Panc1 (cell line): ENCODE data around the gene TES. TPM values are rescaled to one million over a fixed set of nuclear protein-coding genes. Genes with fewer than 3 reads are reported as not detected.

Source experiments
- ATAC-seq: fragments of 200-7000 bp; cut with Tn5 transposase; 2 replicates; pipeline ENCODE4 v1.9.1; 2020; ENCODE audit warnings: mild to moderate bottlenecking, moderate library complexity
- BruUV-seq: library from RNA; stranded (reverse); fragments of 400-500 nt; replicated peaks from 2 replicates; lab custom pipeline; 2021; lab: Mats Ljungman, UMichigan
- CTCF ChIA-PET: fragments of 300-600 bp; sonication (Branson Sonifier 250); formaldehyde crosslinking; loops from one replicate; lab custom pipeline; 2022; ENCODE audit warnings: antibody characterized with exemption; lab: Charles Lee
- POLR2A ChIA-PET: fragments of 300-600 bp; sonication (Branson Sonifier 250); formaldehyde crosslinking; loops from one replicate; lab custom pipeline; 2022; ENCODE audit warnings: antibody characterized with exemption; lab: Charles Lee
- DNase-seq: peaks from one replicate; pipeline ENCODE4 v3.0.0-alpha.2; 2010; ENCODE audit warnings: low read depth, low spot score
- H3K27ac ChIP-seq: 2 replicates; pipeline ENCODE4 v1.5.1; 2011; ENCODE audit warnings: mild to moderate bottlenecking, low read length, inconsistent platforms
- H3K27me3 ChIP-seq: fragments of 200-500 bp; sonication (Bioruptor generic); 2 replicates; pipeline ENCODE4 v1.6.0; 2014; ENCODE audit warnings: low read length, inconsistent platforms; ENCODE audit not compliant: control insufficient read depth, insufficient read depth
- H3K36me3 ChIP-seq: fragments of 200-500 bp; sonication (Bioruptor generic); 2 replicates; pipeline ENCODE4 v1.5.1; 2014; ENCODE audit warnings: inconsistent platforms, mild to moderate bottlenecking, low read length, moderate library complexity; ENCODE audit not compliant: control insufficient read depth, insufficient read depth
- H3K4me1 ChIP-seq: 2 replicates; pipeline ENCODE4 v1.5.1; 2011; ENCODE audit warnings: inconsistent platforms, mild to moderate bottlenecking, low read length, moderate library complexity; ENCODE audit not compliant: control insufficient read depth, insufficient read depth
- H3K4me3 ChIP-seq, 2 experiments: 2 replicates each; pipeline ENCODE4 v1.5.1; 2011 to 2012; ENCODE audit warnings: low read depth in 2 of 2, low read length in 2 of 2, mild to moderate bottlenecking in 2 of 2, inconsistent platforms in 1 of 2, moderate library complexity in 1 of 2
- H3K9me3 ChIP-seq: fragments of 200-500 bp; sonication (Bioruptor generic); 2 replicates; pipeline ENCODE4 v1.5.1; 2014; ENCODE audit warnings: low read depth, mild to moderate bottlenecking, inconsistent platforms, low read length, moderate library complexity; ENCODE audit not compliant: control insufficient read depth, insufficient read depth
- CTCF ChIP-seq: fragments of 450-650 bp; IDR thresholded peaks from 2 replicates; pipeline ENCODE4 v1.5.1; 2017; ENCODE audit warnings: mild to moderate bottlenecking
- POLR2AphosphoS5 ChIP-seq: IDR thresholded peaks from 2 replicates; pipeline ENCODE4 v1.6.1; 2012; ENCODE audit warnings: mild to moderate bottlenecking, low read depth, low read length, moderate library complexity
- REST ChIP-seq, 2 experiments: IDR thresholded peaks; 2 replicates each; pipeline ENCODE4 v1.6.1; 2011 to 2012; ENCODE audit warnings: low read depth in 2 of 2, control low read depth in 1 of 2, low read length in 1 of 2, mild to moderate bottlenecking in 1 of 2, moderate library complexity in 1 of 2; ENCODE audit not compliant: insufficient read depth in 1 of 2
- SIN3A ChIP-seq: IDR thresholded peaks from 2 replicates; pipeline ENCODE4 v1.6.1; 2012; ENCODE audit warnings: low read depth, mild to moderate bottlenecking, low read length, moderate library complexity, borderline replicate concordance; ENCODE audit not compliant: insufficient read depth
- TCF7L2 ChIP-seq: IDR thresholded peaks from 2 replicates; pipeline ENCODE4 v1.6.1; 2011; ENCODE audit warnings: mild to moderate bottlenecking, low read depth, low read length, inconsistent platforms
- in situ Hi-C: cut with HindIII; loops from 2 replicates; pipeline ENCODE4 v1.10.0; 2016; ENCODE audit warnings: low sequenced_read_pairs, low pct_unique_long_range_greater_than_20kb
- intact Hi-C: fragments of 100-400 bp; cut with micrococcal nuclease; formaldehyde crosslinking; loops from one replicate; pipeline ENCODE4 v1.10.0; 2022; ENCODE audit not compliant: unreplicated experiment
- total RNA-seq: library from RNA; stranded (reverse); gene quantifications from one replicate; pipeline ENCODE4 v1.2.1, GENCODE V29; 2021; ENCODE audit not compliant: unreplicated experiment

TES gene
- total RNA-seq, 1 experiment from 2014 or later = 99.4 TPM

DNA sequence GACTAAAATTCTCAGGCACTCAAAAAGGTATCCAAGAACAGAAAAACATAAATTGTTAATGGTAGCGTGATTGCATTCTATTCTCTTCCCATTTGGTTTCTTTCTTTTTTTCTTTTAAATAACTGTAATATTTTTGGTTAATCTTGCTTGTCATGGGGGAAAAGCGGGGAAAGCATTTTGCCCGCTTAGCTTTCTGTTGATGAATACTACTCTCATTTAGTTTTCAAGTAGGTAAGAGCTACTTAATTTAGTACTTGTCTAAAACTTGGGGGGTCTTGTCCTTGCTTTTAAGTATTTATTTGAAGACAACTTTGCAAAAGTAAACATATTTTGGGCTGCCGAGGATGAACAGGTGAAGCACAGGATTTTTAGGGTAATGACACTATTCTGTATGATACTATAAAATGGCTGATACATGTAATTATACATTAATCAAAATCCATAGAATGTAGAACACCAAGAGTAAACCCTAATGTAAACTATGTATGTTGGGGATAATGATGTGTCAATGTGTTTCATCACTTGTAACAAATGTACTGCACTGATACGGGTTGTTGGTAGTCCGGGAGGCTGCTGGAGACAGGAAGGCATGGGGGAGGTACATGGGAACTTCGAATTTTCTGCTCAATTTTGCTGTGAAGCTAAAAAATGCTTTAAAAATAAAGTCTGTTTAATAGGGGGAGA is 1.7 kb downstream of the TES start:
- intact Hi-C loops = no loop called here
- DNase-seq = no peak
- ATAC-seq = no peak
- BruUV-seq = TSS peak; percentile 69
- Histone ChIP-seq H3K4me1 (peaks cover 57% of the 10 kb centered on the region), H3K36me3 (no peaks in the 10 kb centered on the region), H3K27ac (peak overlapping the region; percentile 90), H3K27me3 (no peaks in the 10 kb centered on the region), H3K4me3 (peak overlapping the region; percentile 66 to 93), H3K9me3 (no peaks in the 10 kb centered on the region)
- no peak for TF ChIP-seq TCF7L2
- ChIA-PET CTCF (no interaction called here), POLR2A (no interaction called here)
- in situ Hi-C loops = no loop called here

DNA sequence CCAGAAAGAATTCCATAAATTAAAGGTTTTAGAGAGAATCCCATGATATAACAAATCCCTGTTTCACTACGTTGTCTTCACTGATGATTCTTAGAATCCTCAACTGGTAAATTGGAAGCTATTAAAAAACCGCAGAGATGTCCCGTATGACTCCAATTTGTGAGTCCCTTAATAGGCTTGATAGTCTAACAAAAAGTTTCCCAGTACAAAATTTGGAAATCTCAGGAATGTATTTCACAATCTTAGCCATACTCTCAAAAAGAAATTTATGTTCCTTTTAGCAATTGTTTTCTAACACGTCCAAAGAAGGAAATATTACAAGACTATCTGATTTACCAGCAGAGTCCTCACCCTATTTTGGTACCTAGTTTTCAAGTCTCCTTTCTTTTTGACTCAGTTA is 2.5 kb downstream of the TES start:
- H3K27ac ChIP-seq = peak overlapping the region; percentile 90
- no peaks in the 10 kb centered on the region for H3K36me3 ChIP-seq
- no TSS peak for BruUV-seq
- no peaks in the 10 kb centered on the region for H3K9me3 ChIP-seq
- H3K4me1 ChIP-seq = peaks cover 65% of the 10 kb centered on the region
- no peak for ATAC-seq
- POLR2A ChIA-PET = interaction anchor here (0.6 kb wide), 1 partner anchor 616 kb away, joined by 4 read pairs; no protein-coding TSS in a partner anchor
- intact Hi-C loops (no loop called here), in situ Hi-C loops (no loop called here)
- TF ChIP-seq CTCF (no peak), SIN3A (no peak), REST (IDR thresholded peaks at IDR 0.05; ENCODE audit: insufficient read depth in 1 of 2, low read depth in 2 of 2, low read length in 1 of 2) (no peak), POLR2AphosphoS5 (no peak), TCF7L2 (no peak)
- H3K27me3 ChIP-seq = no peaks in the 10 kb centered on the region
- H3K4me3 ChIP-seq = peak overlapping the region; percentile 66 to 93; a peak in 3 of 4 replicates
- CTCF ChIA-PET = no interaction called here
- DNase-seq = no peak
